Skeletal muscle tissue (tissue), 4 donors: ENCODE measurements around the gene PITX3. TPM values are rescaled to one million over a fixed set of nuclear protein-coding genes. Genes with fewer than 3 reads are reported as not detected.

Experiments used
- H3K27ac ChIP-seq: one replicate; pipeline ENCODE4 v1.7.0; 2013; ENCODE audit warnings: mild to moderate bottlenecking, low read depth, low read length, inconsistent platforms
- H3K27me3 ChIP-seq, 3 donors: one replicate each; pipeline ENCODE4 v1.7.0; 2013; ENCODE audit warnings: low read length in 3 of 3; ENCODE audit not compliant: control insufficient read depth in 3 of 3, insufficient read depth in 3 of 3
- H3K36me3 ChIP-seq, 3 donors: one replicate each; pipeline ENCODE4 v1.7.0; 2013; ENCODE audit warnings: low read length in 3 of 3; ENCODE audit not compliant: control insufficient read depth in 3 of 3, insufficient read depth in 3 of 3
- H3K4me1 ChIP-seq, 3 donors: one replicate each; pipeline ENCODE4 v1.7.0; 2013; ENCODE audit warnings: low read length in 3 of 3, mild to moderate bottlenecking in 3 of 3; ENCODE audit not compliant: control insufficient read depth in 3 of 3, insufficient read depth in 3 of 3
- H3K4me3 ChIP-seq, 3 donors: one replicate each; pipeline ENCODE4 v1.7.0; 2013; ENCODE audit warnings: low read length in 3 of 3
- H3K9ac ChIP-seq, 3 donors: one replicate each; pipeline ENCODE4 v1.7.0; 2013; ENCODE audit warnings: low read length in 3 of 3, mild to moderate bottlenecking in 3 of 3, moderate library complexity in 2 of 3, low read depth in 1 of 3
- H3K9me3 ChIP-seq, 3 donors: one replicate each; pipeline ENCODE4 v1.7.0; 2013; ENCODE audit warnings: low read length in 3 of 3; ENCODE audit not compliant: control insufficient read depth in 3 of 3
- total RNA-seq: library from RNA; depleted of rRNA; stranded (reverse); fragments of >200 nt; gene quantifications from one replicate; pipeline ENCODE4 v1.2.3, GENCODE V29; 2014
- donor health status: Osteomylitis.

PITX3 gene
- total RNA-seq, 1 donor from 2014 or later: 4.2 TPM

DNA sequence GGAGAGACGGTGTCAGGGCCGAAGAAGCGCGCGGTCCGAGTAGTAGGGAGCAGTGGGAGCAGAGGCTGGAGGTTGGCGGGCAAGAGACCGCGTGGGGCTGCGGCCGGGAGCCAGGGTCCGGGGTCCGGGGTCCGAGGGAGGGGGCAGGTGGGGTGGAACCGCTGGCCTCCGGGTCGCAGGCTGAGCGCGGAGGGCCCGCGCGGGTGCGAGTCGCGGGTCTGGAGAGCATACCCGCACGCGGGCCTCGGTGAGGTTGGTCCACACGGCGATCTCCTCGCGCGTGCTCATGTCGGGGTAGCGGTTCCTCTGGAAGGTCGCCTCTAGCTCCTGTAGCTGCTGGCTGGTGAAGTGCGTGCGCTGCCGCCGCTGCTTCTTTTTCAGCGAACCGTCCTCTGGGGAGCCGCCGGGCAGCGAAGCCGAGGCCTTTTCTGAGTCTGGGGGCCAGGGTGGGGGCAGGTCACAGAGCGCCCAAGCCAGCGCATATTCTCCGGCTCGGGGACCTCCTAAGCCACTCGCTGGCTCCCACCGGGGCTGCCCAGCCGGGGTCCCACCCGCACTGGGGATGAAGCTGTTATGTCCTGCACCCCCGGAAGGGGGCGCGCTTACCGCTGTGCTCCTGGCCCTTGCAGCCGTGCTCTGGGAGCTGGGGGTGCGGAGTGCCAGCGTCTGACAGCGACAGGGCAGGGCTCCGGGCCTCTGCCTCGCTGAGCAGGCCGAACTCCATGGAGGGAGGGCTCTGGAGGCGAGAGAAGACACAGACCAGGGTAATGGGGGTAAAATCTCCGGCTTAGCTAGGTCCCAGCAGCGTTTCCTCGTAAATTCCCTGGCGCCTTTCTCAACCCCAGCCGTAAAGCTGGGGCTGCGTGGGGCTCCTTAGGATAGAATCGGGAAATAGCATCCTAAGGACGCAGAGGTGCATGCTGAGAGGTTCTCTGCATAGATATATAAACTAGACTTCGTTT, 9.7 kb downstream of the PITX3 start:
- peak overlapping the region in 1 of 3 donors; percentile 67 for H3K4me3 ChIP-seq
- H3K9me3 ChIP-seq: no peaks in the 10 kb centered on the region
- peaks cover 0 to 16% (median 11%) of the 10 kb centered on the region in 3 donors for H3K27me3 ChIP-seq
- no peak overlapping the region for H3K27ac ChIP-seq
- H3K4me1 ChIP-seq: peaks cover 9 to 49% (median 39%) of the 10 kb centered on the region in 3 donors
- H3K36me3 ChIP-seq: no peaks in the 10 kb centered on the region
- no peak overlapping the region for H3K9ac ChIP-seq

GRCh38 chr10:102230861-102231356, 10.4 kb downstream of the PITX3 start:
- Histone ChIP-seq H3K4me1 (peaks cover 14 to 48% (median 37%) of the 10 kb centered on the region in 3 donors), H3K9me3 (no peaks in the 10 kb centered on the region), H3K9ac (peak overlapping the region in 1 of 3 donors; percentile 71), H3K4me3 (peak overlapping the region in 2 of 3 donors; percentile 10 to 67), H3K27me3 (peaks cover 0 to 16% (median 11%) of the 10 kb centered on the region in 3 donors), H3K36me3 (no peaks in the 10 kb centered on the region), H3K27ac (no peak overlapping the region)

DNA sequence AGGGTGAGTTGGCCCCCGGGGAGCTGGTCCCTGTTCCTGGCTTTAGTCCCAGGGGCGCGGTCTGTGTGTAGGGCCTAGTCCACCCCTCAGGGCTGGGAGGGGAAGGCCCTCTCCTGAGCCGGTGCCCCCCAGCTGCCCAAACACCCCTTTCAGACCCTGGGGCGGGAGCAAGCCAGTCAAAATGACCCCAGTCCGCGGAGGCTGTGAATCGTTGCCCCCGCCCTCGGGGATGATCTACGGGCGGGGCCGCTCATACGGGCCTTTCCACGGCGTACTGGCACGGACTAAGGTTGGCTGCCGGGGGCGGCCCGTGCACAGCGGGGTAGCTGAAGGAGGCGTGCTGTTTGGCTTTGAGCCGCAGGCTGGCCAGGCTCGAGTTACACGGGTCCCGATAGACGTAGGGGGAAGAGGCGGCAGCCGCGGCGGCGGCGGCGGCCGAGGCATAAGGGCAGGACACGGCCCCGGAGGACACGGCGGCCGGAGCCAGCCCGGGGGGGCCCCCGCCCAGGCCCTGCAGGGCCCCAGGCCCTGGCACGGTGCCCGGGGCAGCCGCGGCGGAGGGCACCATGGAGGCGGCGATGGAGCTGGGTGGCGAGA, 10.9 kb downstream of the PITX3 start:
- peak overlapping the region in 2 of 3 donors; percentile 62 to 71 for H3K9ac ChIP-seq
- H3K27ac ChIP-seq: peak overlapping the region; percentile 30
- no peaks in the 10 kb centered on the region for H3K36me3 ChIP-seq
- peaks cover 0 to 16% (median 11%) of the 10 kb centered on the region in 3 donors for H3K27me3 ChIP-seq
- H3K4me1 ChIP-seq: peaks cover 17 to 47% (median 34%) of the 10 kb centered on the region in 3 donors
- H3K4me3 ChIP-seq: peak overlapping the region; percentile 10 to 67 (median 35)
- H3K9me3 ChIP-seq: no peaks in the 10 kb centered on the region

GRCh38 chr10:102229810-102230263, 11.5 kb downstream of the PITX3 start:
- Histone ChIP-seq H3K36me3 (no peaks in the 10 kb centered on the region), H3K9ac (peak overlapping the region in 2 of 3 donors; percentile 62 to 71), H3K4me3 (peak overlapping the region; percentile 10 to 66 (median 35)), H3K4me1 (peaks cover 17 to 43% (median 30%) of the 10 kb centered on the region in 3 donors), H3K9me3 (no peaks in the 10 kb centered on the region), H3K27me3 (peaks cover 0 to 16% (median 11%) of the 10 kb centered on the region in 3 donors), H3K27ac (peak overlapping the region; percentile 30)

DNA sequence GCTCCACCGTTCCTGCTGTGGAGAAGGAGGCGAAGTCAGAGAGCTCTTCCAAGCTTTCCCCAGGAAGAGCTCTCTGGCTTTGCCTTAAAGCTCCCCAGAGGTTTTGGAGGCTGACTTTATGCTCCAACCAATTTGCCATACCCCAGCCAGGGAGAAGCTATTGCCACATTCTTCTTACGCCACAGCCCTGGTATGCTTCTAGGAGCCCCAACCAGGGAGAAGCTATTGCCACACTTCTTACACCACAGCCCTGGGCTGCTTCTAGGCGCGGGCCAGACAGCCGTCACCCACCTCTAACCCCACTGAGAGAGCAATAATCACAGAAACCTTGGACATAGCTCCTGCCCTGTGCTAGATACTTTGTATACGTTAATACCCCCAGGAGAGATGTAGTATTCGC, 14.3 kb downstream of the PITX3 start:
- Histone ChIP-seq H3K9ac (no peak overlapping the region), H3K4me1 (peaks cover 17 to 31% (median 21%) of the 10 kb centered on the region in 3 donors), H3K27me3 (peaks cover 0 to 16% (median 6%) of the 10 kb centered on the region in 3 donors), H3K4me3 (no peak overlapping the region), H3K36me3 (no peaks in the 10 kb centered on the region), H3K9me3 (no peaks in the 10 kb centered on the region), H3K27ac (no peak overlapping the region)

GRCh38 chr10:102226542-102226870, 14.8 kb downstream of the PITX3 start:
- Histone ChIP-seq H3K9ac (peak overlapping the region in 1 of 3 donors; percentile 45), H3K36me3 (no peaks in the 10 kb centered on the region), H3K27ac (no peak overlapping the region), H3K4me1 (peaks cover 17 to 31% (median 21%) of the 10 kb centered on the region in 3 donors), H3K9me3 (no peaks in the 10 kb centered on the region), H3K27me3 (peaks cover 0 to 11% (median 6%) of the 10 kb centered on the region in 3 donors), H3K4me3 (peak overlapping the region; percentile 58 to 70 (median 68))

- Histone ChIP-seq H3K4me1 (peaks cover 17 to 31% (median 21%) of the 10 kb centered on the region in 3 donors), H3K9ac (peak within 1 kb of the TSS; percentile 66 to 78 (median 73)), H3K9me3 (no peaks in the 10 kb centered on the region), H3K4me3 (peak within 1 kb of the TSS; percentile 70 to 75 (median 70)), H3K27me3 (peaks cover 0 to 11% (median 2%) of the 10 kb centered on the region in 3 donors), H3K36me3 (no peaks in the 10 kb centered on the region), H3K27ac (peak within 1 kb of the TSS; percentile 81)
Measured at GRCh38 chr10:102225646-102226541, 15.4 kb downstream of the PITX3 start, which contains the start of gene ELOVL3. Gene ELOVL3 (plus strand): TSS chr10:102226299. CDS start chr10:102226549, 250 bp downstream.

DNA sequence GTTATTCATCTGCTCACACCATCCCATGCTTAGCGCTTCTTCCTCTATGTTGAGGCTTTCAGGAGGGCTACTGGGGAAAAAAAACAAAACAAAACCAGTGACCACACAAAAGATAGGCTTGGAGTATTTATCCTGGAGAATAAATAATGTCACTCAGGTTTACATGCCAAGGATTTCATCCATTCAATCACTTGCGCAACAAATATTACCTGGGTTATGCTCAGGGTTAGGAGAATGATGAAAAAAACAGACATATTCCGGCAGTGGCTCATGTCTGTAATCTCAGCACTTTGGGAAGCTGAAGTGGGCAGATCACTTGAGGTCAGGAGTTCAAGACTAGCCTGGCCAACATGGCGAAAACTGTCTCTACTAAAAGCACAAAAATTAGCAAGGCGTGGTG, 18.5 kb downstream of the PITX3 start:
- H3K9ac ChIP-seq: no peak overlapping the region
- H3K27ac ChIP-seq: no peak overlapping the region
- H3K4me3 ChIP-seq: no peak overlapping the region
- H3K36me3 ChIP-seq: no peaks in the 10 kb centered on the region
- H3K27me3 ChIP-seq: no peaks in the 10 kb centered on the region
- H3K4me1 ChIP-seq: peaks cover 10 to 25% (median 11%) of the 10 kb centered on the region in 3 donors
- no peaks in the 10 kb centered on the region for H3K9me3 ChIP-seq

- Histone ChIP-seq H3K27ac (no peak overlapping the region), H3K4me3 (no peak overlapping the region), H3K9ac (no peak overlapping the region), H3K4me1 (peaks cover 0 to 5% (median 1%) of the 10 kb centered on the region in 3 donors), H3K27me3 (no peaks in the 10 kb centered on the region), H3K36me3 (no peaks in the 10 kb centered on the region), H3K9me3 (no peaks in the 10 kb centered on the region)
Measured at GRCh38 chr10:102220612-102221011, 20.7 kb downstream of the PITX3 start.
